ENCODE data around the gene DDI2.

DDI2 gene

DNA sequence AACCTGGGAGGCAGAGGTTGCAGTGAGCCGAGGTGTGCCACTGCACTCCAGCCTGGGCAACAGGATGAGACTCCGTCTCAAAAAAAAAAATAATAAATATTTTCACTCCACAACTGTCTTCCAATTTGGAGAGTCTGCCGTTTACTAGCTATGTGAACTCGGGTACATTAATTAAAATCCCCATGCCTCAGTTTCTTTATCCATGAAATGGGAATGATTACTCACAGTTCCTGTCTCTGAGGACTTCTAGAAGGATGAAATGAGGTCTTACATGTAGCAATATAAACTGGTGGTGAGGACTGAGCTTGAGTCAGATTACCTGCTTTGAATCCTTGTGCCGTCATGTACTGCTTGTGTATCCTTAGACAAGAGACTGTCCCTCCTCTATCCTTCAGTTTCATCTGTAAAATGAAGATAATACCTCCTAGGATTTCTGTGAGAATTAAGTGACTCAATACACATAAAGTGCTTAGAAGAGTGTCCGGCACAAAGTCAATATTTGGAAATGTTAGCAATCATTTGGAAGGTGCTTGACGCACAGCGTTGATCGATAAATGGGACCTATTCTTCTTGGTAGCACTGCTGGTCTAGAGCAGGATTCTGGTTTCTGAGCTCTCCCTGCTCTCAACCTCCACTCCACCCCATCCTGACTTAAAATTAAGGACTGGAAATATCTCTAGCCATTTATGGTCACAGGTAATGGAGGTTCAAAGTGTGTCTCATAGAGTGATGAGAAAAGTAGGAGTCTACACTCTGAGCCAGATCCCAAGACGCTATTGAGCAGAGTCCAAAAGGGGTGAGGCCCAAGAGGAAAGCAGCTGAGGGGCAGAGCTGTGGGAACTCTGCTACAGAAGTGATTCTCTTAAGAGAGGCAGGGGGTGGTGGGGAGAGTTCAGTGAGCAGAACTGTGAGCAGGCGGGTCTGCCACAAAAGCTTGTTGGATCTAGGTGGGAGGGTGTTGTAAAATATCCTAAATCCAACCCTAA lies 11.6 kb upstream of the DDI2 start:
- no peak for DNase-seq

DNA sequence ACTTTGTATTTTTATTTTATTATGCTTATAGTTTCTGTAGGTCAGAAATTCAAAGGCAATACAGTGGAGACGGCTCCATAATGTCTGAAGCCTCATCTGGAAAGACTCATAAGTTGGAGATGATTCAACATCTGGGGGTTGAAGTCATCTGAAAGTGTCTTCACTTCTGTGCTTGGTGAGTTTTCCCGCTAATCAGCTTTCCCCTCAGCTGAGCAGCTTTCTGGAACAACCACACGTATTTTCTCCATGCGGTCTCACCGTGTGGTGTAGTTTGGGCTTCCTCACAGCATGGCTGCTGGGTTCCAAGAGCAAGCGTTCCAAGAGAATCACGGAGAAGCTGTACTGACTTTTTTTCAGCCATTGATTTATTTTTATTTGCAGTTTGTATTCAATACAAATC lies 7.6 kb upstream of the DDI2 start:
- no peak for DNase-seq

DNA sequence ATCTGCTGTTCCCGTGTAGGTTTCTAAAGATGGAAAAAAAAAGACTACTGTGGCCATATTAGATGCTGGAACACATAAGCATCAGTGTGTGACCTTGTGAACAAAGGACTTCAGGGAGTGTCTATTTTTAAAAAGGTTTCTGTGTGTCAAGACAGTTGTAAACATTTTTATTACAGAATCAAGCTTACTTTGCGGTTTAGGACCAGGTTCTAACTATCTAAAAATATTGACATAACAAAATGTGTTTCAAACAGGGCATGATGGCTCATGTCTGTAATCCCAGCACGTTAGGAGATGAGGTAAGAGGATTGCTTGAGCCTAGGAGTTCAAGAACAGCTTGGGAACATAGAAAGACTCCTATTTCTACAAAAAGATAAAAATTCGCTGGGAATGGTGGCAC lies 7.1 kb upstream of the DDI2 start:
- no peak for DNase-seq

DNA sequence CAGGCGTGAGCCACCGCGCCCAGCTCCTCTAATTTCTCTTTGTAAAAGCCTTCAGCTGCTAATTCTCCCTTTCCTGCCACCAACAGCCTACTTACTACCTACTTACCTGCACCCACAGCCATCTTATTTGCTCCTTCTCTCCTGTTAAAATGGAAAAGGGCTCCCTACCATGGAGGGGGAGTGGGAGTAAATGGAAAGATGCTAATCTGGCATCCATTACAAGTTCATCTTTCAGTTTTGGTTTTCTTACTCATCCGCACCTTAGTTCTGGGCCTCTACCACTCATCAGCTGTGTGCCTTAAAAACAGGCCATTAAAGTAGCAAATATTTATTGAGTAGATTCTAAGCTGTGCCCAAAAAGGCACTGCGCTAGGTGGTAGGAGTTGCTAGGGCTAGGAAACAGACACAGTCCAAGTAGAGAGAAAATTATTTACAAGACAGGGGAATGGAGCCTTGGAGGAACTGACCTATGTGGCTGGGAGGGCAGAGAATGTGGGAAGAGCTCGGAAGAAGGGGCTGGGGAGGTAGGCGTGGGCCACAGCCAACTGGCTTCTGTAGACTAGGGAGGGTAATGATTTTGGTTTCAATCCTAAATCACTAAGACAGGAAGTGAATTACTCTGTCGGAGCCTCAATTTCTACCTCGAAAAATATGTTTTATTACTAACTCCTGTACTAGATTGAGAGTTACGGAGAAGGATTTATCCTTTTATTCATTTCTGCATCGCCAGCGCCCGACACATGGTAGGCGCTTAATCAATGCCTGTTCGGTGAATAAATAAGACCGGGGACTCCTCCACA lies 685 bp upstream of the DDI2 start:
- DNase-seq = no peak

DNA sequence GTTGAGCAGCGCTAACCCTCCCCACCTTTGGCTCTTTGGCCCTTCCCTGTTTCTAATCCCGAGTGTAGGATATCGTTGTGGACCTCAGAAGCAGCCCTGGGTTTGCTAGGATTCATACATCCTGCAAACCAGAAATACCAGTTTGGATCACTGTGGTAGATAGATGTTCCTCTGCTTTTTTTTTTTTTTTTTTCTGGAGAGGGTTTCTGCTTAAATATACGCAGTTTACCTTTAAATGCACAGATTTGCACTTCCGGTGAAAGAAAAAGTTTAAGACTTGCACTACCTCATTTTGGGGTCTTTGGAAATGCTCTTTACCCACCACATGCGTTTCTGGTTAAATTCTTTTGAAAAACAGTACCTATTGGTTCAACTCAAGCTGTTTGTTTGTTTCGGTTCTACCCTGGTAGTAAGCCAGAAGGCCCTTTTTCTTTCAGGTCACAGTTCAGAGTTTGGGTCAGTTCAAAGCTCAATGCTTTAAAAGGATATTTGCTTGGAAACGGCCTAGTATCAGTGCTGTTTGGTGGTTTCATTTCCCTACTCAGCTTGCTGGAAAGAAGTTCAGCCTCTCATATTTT lies 908 bp downstream of the DDI2 start:
- DNase-seq = no peak

GRCh38 chr1:15618655-15619525 lies 1.6 kb downstream of the DDI2 start:
- DNase-seq = no peak

DNA sequence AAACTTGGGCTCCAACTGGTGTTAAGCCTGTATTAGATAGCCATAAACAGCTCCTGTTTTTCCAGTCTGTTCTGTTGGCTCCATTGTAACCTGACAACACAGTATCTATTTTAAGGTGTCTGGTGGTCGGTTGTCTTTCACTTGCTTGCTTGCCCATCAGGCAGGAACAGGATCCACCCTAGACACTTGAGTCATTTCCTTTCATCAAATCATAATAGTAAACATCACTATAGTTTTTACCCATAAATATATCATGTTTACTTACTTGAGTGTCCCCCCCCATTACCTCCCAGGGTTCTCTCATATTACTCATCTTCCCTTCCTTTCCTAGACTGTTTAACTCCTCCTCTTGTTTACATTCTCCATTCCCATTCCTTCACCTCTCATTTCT lies 2.9 kb downstream of the DDI2 start:
- DNase-seq = peak; percentile 22

DNA sequence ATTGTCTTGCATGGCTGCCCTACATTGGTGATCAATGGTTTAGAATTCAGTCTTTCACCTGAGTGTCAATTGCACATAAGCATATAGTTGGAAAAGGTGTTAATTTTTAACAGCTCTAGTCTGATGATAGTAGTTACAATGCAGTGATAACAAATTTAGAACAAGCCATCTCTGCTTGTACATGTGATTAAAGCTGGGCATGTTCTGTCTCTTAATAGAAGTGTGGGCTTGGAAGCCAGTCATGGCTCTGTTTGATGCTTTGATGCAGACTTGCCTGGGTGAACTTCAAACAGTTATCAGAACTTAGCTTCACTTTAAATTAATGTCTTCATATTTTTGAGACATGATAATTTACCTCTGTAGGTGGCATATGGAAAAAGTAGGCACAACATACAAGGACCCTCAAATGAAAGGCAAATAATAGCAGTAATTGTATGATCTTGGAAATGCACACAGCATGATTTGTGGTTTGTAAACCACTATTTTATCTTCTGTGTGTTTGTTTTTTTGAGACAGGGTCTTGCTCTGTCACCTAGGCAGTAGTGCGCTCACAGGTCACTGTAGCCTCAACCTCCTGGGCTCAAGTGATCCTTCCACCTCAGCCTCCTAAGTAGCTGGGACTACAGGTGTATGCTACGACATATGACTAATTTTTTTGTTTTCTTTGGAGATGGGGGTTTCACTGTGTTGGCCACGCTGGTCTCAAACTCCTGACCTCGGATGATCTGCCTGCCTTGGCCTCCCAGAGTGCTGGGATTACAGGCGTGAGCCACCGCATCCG lies 3.8 kb downstream of the DDI2 start:
- DNase-seq = no peak

GRCh38 chr1:15621975-15622374 lies 4.7 kb downstream of the DDI2 start:
- no peak for DNase-seq

DNA sequence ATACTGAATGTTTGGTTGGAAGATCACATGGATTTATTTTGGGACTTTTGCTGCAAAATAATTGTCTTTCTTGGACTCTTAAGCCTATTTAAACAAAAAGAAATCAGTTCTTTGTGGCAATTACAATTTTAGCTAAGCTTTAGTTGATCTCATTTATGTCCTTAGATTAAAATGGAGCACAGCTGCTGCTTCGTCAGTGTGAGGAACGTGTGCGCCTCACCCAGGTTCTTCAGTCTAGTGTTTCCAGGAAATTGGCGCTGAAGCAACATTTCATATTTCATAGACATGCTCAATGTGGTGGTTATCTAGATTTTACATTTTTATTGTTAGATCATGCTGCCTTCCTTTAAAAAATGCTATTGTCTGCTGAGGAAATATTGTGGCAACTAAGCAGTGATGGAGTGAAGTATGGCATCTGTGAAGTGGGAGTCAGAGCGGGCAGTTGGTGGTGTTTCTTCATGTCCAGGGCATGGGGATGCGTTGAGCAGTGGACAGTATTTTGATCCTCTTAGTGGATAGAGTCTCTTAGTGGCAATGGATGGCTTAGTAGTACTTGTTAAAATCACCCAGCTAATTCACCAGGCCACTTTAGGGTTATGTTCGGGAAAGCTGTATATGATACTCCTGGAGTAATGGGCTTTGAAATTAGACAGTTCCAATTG lies 5.6 kb downstream of the DDI2 start:
- no peak for DNase-seq

GRCh38 chr1:15623435-15623834 lies 6.2 kb downstream of the DDI2 start:
- no peak for DNase-seq

DNA sequence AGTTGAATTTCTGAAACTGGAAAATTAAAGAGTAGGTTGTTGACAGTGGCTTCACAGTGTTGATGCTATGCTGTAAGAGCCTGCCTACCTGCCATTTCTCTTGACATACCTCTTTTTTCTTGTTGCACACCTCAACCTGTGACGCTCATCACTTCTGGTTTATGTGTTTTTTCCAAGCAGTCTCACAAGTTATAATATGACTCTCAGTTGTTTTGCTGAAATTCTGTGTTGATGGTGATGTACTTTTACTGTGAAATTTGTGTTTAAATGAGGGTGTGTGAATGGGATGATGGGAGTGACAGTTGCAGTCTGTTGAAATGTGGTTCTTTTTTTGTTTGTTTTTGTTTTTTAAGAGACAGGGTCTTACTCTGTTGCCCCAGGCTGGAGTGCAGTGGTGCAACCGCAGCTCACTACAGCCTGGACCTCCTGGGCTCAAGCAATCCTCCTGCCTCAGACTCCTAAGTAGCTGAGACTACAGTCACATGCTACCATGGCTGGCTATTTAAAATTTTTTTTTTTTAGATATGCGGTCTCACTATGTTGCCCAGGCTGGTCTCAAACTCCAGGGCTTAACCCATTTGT lies 7.0 kb downstream of the DDI2 start:
- DNase-seq = no peak

DNA sequence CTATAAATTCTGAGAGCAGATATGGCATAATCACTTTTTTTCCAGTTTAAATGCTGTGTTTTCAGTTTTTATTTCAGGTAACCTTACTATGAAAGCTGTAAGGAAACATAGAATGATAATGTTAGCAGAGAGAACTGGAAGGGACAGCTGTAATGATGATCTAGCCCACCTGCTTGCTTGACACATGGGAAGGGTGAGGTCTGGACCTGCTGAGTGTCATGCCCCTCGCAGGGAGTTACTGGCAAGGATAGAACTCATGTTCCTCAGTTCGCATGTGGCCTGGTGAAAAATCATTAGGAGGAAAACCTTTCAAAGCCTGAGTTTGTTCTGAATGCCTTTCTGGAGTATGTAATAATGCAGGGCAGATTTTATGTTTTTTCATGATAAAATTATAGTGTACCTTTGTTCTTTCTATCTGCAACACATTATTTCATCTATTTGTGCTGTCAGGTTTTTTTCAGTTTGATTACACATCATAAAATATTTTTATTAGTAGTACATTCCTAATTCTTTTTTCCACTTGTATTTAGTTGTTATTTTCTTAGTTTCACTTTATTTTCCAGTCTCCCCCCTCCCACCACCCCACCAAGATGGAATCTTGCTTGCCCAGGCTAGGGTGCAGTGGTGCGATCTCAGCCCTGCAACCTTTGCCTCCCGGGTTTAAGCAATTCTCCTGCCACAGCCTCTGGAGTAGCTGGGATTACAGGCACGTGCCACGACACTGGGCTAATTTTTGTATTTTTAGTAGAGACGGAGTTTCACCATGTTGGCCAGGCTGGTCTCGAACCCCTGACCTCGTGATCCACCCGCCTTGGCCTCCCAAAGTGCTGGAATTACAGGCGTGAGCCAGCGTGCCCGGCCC lies 8.0 kb downstream of the DDI2 start:
- no peak for DNase-seq

DNA sequence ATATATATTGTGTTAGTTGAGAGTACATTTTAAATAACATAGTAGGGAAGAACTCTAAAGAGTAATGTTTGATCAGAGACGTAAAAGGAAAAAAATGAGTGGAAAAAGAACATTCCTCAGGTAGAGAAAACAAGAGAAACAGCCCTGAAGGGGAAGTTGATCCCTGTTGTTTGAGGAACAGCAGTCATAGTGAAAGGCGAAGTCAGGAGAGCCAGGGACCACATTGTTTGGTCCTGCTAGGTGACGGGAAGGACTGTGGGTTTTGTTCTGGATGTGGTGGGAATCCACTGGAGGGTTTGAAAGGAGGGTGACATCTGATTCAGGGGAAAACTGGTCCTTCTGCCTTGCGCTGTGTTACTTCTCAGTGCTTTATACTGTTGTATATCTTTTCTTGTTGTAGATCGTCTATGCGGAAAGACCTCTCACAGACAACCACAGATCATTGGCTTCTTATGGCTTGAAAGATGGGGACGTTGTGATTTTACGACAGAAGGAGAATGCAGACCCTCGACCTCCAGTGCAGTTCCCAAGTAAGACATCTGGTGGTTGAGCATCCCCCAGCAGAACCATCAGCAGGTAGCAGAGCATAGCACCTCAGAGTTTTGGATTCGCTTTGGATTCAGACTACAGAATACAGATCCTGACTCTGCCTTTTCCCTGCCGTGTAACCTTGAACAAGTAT lies 9.2 kb downstream of the DDI2 start:
- DNase-seq = no peak

- DNase-seq = no peak
These were observed 10.2 kb downstream of the DDI2 start for GRCh38 chr1:15627343-15627988.

DNA sequence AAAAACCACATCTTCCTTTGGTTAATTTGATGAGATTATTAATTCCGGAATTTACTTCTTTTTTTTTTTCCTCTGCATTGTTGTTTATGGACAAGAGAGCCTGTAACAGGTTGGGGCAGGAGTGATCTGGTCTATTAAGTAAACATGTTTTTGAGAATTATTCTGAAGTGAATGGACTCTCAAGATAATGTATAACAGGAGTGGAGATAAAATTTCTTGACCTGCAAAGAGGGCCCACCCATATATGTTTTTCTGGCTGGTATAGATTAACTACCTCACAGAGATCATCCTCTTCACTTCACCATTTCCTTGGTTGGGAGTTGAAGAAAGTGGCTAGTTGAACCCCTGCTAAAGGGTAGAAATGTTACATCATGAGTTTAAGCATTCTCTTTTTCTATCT lies 10.7 kb downstream of the DDI2 start:
- no peak for DNase-seq

GRCh38 chr1:15633756-15634420 lies 16.6 kb downstream of the DDI2 start:
- no peak for DNase-seq

- DNase-seq = no peak
These were observed 19.2 kb downstream of the DDI2 start for GRCh38 chr1:15636436-15636835.

Data from CD4-positive, alpha-beta T cell treated with Interleukin-15 for 1 hour (primary cell).